ENCODE results near the gene SCN1A.

SCN1A gene

DNA sequence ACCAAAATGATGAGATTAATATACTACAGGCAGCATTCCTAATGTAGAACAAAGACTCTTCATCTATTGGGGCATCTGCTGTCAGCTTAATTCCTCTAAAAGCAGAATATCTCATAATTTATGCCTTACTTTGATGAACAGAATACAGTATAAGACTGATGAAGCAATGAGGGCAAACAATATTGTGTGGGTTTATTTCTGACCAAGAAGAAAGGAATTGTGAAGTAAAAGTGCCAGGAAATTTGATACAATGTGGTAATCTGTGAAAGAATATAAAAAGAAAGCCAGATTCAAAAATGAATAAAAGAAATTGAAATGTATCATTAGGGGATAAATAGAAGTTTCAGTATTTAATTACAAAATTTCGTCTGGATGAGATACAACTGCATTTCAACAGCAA lies 95.5 kb downstream of the SCN1A start:
- no peak for DNase-seq (ENCODE audit: low spot score)
- H3K27ac ChIP-seq: no peak overlapping the region
- TF ChIP-seq, protein P1, sequence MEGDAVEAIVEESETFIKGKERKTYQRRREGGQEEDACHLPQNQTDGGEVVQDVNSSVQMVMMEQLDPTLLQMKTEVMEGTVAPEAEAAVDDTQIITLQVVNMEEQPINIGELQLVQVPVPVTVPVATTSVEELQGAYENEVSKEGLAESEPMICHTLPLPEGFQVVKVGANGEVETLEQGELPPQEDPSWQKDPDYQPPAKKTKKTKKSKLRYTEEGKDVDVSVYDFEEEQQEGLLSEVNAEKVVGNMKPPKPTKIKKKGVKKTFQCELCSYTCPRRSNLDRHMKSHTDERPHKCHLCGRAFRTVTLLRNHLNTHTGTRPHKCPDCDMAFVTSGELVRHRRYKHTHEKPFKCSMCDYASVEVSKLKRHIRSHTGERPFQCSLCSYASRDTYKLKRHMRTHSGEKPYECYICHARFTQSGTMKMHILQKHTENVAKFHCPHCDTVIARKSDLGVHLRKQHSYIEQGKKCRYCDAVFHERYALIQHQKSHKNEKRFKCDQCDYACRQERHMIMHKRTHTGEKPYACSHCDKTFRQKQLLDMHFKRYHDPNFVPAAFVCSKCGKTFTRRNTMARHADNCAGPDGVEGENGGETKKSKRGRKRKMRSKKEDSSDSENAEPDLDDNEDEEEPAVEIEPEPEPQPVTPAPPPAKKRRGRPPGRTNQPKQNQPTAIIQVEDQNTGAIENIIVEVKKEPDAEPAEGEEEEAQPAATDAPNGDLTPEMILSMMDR (conservative IDR thresholded peaks at IDR 0.05; ENCODE audit: low read depth): no peak
- POLR2A ChIA-PET (ENCODE audit: low non-redundant PET): no interaction called here
- CTCF ChIA-PET: no interaction called here

DNA sequence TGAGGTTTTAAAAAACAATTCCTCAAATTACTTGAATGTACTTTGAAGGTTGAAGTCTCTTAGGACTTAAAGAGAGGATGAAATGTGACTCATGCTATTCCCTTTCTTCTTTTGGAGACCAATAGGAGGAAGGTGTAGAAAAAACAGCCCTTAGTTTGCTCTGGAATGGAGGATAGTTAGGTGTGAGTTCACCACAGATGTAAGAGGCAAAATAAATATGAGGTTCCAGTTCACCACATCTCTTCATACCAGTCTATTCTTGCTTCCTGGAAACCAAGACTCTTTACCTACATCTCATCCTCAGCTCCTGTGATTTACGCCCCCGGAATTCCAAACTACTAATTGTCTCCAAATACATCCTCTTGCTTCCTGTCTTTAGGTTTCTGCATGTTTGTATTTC lies 96.8 kb downstream of the SCN1A start:
- ChIA-PET POLR2A (ENCODE audit: low non-redundant PET) (no interaction called here), CTCF (interaction anchor here (0.5 to 0.6 kb wide), 2 partner anchors 73 to 151 kb away, joined by 3 to 5 read pairs; no protein-coding TSS in a partner anchor)
- no peak overlapping the region for H3K27ac ChIP-seq
- DNase-seq (ENCODE audit: low spot score): peak; percentile 5
- TF ChIP-seq, protein P1 (conservative IDR thresholded peaks at IDR 0.05; ENCODE audit: low read depth): no peak

DNA sequence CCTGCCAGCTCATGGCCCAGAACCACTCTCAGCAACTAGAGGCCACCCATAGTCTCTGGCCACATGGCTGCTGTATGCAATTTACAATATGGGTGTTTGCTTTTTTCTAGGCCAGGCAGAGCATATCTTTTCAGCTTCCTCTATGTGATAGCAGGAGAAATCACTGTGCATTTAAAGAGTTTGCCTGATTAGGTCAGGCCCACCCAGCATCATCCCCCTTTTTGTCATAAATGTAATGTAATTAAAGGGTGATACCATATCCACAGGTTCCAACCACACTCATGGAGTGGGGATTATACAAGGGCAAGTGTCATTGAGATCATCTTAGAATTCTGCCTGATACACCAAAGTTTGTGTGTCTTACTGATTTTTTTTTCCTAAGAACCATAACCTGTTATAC lies 102.5 kb downstream of the SCN1A start:
- CTCF ChIA-PET: interaction anchor here (0.6 to 0.7 kb wide), 2 partner anchors 492 to 1487 kb away, joined by 3 to 5 read pairs; no protein-coding TSS in a partner anchor
- no peak overlapping the region for H3K27ac ChIP-seq
- POLR2A ChIA-PET (ENCODE audit: low non-redundant PET): no interaction called here
- no peak for DNase-seq (ENCODE audit: low spot score)
- TF ChIP-seq, protein P1 (conservative IDR thresholded peaks at IDR 0.05; ENCODE audit: low read depth): no peak

DNA sequence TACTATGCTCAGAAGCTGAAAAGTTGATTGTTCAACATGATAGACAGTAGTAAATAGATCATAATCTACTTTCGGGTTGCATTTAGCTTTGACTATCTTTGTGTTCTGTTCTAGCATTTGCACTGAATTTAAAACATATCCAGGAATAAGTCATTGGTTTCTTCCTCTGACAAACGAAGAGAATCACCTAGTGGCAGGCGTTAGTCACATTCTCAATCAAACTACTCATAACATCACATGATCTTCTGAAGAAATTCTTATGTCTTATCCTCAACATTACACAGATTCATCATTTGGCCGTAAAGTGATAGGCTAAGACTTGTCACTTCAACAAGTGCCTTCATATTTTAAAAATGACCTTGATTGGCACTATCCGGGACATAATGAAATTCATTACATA lies 110.6 kb downstream of the SCN1A start:
- CTCF ChIA-PET: no interaction called here
- no peak for DNase-seq (ENCODE audit: low spot score)
- POLR2A ChIA-PET (ENCODE audit: low non-redundant PET): no interaction called here
- TF ChIP-seq, protein P1 (conservative IDR thresholded peaks at IDR 0.05; ENCODE audit: low read depth): no peak
- no peak overlapping the region for H3K27ac ChIP-seq

DNA sequence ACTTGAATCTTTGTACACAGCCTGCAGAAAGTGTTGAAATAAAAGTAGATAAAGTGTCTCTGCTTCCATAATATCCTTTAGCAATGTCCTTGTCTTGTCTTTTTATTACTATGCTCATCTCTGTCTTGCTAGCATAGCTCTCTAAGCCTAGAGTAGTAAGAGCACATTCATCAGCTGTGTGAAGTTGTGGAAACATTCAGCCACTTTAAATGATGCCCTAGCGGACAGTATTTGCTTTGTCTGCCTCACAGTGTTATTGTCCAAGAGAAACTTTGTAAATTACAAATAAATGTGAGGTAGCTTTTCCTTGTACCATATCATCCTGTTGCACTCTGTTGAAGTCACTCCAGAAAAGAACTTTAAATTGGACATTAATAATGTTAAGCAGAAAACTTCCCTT lies 113.9 kb downstream of the SCN1A start:
- H3K27ac ChIP-seq: no peak overlapping the region
- CTCF ChIA-PET: no interaction called here
- DNase-seq (ENCODE audit: low spot score): no peak
- POLR2A ChIA-PET (ENCODE audit: low non-redundant PET): no interaction called here
- TF ChIP-seq, protein P1 (conservative IDR thresholded peaks at IDR 0.05; ENCODE audit: low read depth): no peak

DNA sequence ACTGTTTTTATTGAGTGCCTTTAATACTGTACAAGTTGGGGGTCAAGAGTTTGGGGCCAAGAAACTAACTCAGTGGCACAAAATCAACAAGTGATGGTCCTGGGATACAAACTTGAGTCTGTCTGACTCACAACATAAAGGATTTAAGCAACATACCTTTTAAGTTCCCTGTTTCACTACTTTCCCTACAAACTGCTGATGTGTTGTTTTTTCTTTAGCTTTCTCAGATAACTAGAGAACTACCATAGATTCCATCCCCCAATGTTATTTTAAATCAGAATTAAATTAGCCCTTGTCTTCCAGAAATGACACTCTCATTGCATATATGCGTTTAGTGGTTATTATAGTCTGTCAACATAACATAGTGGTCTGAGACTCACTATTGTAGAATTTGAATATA lies 116.2 kb downstream of the SCN1A start:
- TF ChIP-seq, protein P1 (conservative IDR thresholded peaks at IDR 0.05; ENCODE audit: low read depth): no peak
- no peak for DNase-seq (ENCODE audit: low spot score)
- ChIA-PET CTCF (no interaction called here), POLR2A (ENCODE audit: low non-redundant PET) (no interaction called here)
- H3K27ac ChIP-seq: no peak overlapping the region

DNA sequence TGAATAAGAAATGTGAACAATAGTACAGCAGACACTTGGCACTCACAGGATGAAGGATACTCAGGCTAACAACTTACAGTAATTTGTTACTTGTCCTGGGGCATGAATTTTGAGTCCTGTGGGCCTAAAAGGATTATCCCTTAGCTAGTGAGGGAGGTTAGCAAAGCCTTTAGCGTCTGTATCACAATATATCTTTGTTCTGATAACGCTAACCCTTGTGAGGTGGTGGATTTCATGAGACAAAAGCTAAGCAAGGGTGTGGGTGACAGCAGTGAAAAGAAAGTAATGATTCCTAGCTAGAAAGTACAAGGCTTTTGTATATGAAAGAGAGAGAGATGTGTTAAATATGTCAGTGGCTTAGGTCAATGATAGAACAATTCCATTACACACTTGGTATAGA lies 127.4 kb downstream of the SCN1A start:
- CTCF ChIA-PET: no interaction called here
- POLR2A ChIA-PET (ENCODE audit: low non-redundant PET): no interaction called here
- no peak overlapping the region for H3K27ac ChIP-seq
- TF ChIP-seq, protein P1 (conservative IDR thresholded peaks at IDR 0.05; ENCODE audit: low read depth): no peak
- DNase-seq (ENCODE audit: low spot score): no peak
